Prostate gland (tissue), 2 donors: ENCODE results near the gene SLC22A12. TPM values are rescaled to one million over a fixed set of nuclear protein-coding genes. Genes with fewer than 3 reads are reported as not detected.
A peak's percentile ranks its signal among the peaks of the same experiment; 100 is the strongest.

ENCODE experiments used
- DNase-seq: peaks from one replicate; pipeline ENCODE4 v3.0.0-alpha.2; 2019; ENCODE audit warnings: low spot score
- H3K27ac ChIP-seq, 2 donors: fragments of 200-600 bp; sonication (generic); 2 replicates each; pipeline ENCODE4 v1.5.1; 2017 to 2019
- H3K27me3 ChIP-seq: fragments of 200-600 bp; sonication (generic); replicated peaks from 2 replicates; pipeline ENCODE4 v1.5.1; 2019; ENCODE audit not compliant: insufficient read depth
- H3K36me3 ChIP-seq, 2 donors: fragments of 200-600 bp; sonication (generic); 1 replicate in 1 of 2; 2 replicates in 1 of 2; pipeline versions ENCODE4 v1.5.1 to v1.8.1; 2017 to 2019
- H3K4me1 ChIP-seq: fragments of 200-600 bp; sonication (generic); replicated peaks from 2 replicates; pipeline ENCODE4 v1.5.1; 2019
- H3K4me3 ChIP-seq, 2 donors: fragments of 200-600 bp; sonication (generic); 2 replicates each; pipeline ENCODE4 v1.5.1; 2017 to 2019
- H3K9me3 ChIP-seq: fragments of 200-600 bp; sonication (generic); 2 replicates; pipeline ENCODE4 v1.5.1; 2017
- POLR2A ChIP-seq: fragments of 450-650 bp; IDR thresholded peaks from one replicate; pipeline ENCODE4 v1.6.1; 2016; ENCODE audit warnings: antibody characterized with exemption, mild to moderate bottlenecking
- POLR2AphosphoS5 ChIP-seq: sonication (generic); formaldehyde crosslinking; IDR thresholded peaks from one replicate; pipeline ENCODE4 v1.6.1; 2017; ENCODE audit warnings: antibody characterized with exemption
- WGBS: methylation state at CpG from one replicate; pipeline ENCODE4 v1.1.5; 2018; 5-methylcytosine and 5-hydroxymethylcytosine counted together
- intact Hi-C: fragments of 100-400 bp; cut with DNase I; formaldehyde crosslinking; loops from one replicate; pipeline ENCODE4 v1.14.2; 2022
- total RNA-seq, 2 donors: library from RNA; depleted of rRNA; stranded (reverse); fragments of >200 nt; gene quantifications; one replicate each; pipeline ENCODE4 v1.1.0, GENCODE V29; 2016
- TF ChIP-seq, protein P1 (sequence below), 4 experiments: fragments of 200-600 bp in 2 of 4; fragments of 450-650 bp in 2 of 4; sonication (generic) in 2 of 4; IDR thresholded peaks; 1 replicate in 3 of 4; 2 replicates in 1 of 4; pipeline ENCODE4 v1.5.1; 2016 to 2019; ENCODE audit warnings: antibody characterized with exemption in 4 of 4, mild to moderate bottlenecking in 2 of 4, moderate library complexity in 2 of 4

SLC22A12 gene
- total RNA-seq, 2 donors from 2014 or later, result not detected

DNA sequence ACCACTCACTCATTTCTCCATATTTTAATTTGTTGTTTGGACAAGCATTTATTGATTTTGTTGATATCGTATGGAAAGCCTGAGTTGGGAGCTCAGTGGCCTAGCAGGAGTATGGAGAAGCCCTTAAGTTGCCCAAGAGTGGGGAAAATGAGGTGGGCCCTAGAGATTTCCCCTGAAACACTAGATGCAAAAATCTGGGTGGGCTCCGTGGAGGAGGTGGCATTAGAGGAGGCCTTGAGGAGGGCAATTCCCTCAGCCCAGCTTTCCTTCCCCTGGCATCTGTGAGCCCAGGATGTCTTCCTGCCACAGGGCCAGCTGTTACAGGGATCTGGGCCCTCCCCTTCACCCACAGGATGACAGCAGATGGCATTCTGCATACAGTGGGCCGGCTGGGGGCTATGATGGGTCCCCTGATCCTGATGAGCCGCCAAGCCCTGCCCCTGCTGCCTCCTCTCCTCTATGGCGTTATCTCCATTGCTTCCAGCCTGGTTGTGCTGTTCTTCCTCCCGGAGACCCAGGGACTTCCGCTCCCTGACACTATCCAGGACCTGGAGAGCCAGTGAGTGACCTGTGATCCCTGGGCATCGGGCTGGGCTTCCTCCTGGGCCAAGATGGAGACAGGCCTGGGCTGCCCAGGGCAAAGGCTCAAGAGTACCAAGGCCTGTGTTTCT lies 21.6 kb upstream of the SLC22A12 start:
- intact Hi-C loops, result no loop called here

DNA sequence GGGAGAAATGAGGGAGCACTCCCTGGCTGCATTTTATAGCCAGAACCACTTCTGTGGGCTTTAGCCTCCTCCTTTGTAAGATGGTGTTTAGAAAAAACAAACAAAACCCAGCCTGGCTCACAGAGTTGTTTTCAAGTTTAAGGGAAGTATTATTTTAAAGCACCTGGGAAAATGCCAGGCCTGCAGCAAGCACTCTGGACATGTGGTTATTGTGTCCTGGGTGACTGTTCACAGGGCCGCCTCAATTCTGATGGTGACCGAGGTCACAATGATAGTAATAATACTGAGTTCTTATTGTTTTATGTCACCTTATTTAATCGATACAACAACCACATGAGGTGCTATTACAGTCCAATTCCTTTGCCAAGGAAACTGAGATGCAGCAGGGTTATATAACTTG lies 20.7 kb upstream of the SLC22A12 start:
- no peaks in the 10 kb centered on the region for H3K4me1 ChIP-seq
- no peak for TF ChIP-seq POLR2AphosphoS5
- TF ChIP-seq, protein P1, sequence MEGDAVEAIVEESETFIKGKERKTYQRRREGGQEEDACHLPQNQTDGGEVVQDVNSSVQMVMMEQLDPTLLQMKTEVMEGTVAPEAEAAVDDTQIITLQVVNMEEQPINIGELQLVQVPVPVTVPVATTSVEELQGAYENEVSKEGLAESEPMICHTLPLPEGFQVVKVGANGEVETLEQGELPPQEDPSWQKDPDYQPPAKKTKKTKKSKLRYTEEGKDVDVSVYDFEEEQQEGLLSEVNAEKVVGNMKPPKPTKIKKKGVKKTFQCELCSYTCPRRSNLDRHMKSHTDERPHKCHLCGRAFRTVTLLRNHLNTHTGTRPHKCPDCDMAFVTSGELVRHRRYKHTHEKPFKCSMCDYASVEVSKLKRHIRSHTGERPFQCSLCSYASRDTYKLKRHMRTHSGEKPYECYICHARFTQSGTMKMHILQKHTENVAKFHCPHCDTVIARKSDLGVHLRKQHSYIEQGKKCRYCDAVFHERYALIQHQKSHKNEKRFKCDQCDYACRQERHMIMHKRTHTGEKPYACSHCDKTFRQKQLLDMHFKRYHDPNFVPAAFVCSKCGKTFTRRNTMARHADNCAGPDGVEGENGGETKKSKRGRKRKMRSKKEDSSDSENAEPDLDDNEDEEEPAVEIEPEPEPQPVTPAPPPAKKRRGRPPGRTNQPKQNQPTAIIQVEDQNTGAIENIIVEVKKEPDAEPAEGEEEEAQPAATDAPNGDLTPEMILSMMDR (IDR thresholded peaks at IDR 0.05), result no peak
- TF ChIP-seq POLR2A, result no peak
- H3K36me3 ChIP-seq, result no peaks in the 10 kb centered on the region
- no peak for DNase-seq
- H3K9me3 ChIP-seq, result no peaks in the 10 kb centered on the region
- no peak overlapping the region for H3K27ac ChIP-seq
- 81% methylated on average over 3 of the region's 3 CpGs for WGBS
- H3K4me3 ChIP-seq, result no peak overlapping the region
- no peaks in the 10 kb centered on the region for H3K27me3 ChIP-seq
- intact Hi-C loops, result no loop called here

More for the DNA sequence above, 21.6 kb upstream of the SLC22A12 start:
- H3K36me3 ChIP-seq, result no peaks in the 10 kb centered on the region
- H3K27ac ChIP-seq, result no peak overlapping the region
- no peak for DNase-seq
- H3K4me3 ChIP-seq, result no peak overlapping the region
- WGBS, result 97% methylated on average over 8 of the region's 8 CpGs
- TF ChIP-seq, protein P1 (IDR thresholded peaks at IDR 0.05), result no peak
- TF ChIP-seq POLR2A (no peak), POLR2AphosphoS5 (no peak)
- H3K9me3 ChIP-seq, result no peaks in the 10 kb centered on the region
- H3K4me1 ChIP-seq, result no peaks in the 10 kb centered on the region
- no peaks in the 10 kb centered on the region for H3K27me3 ChIP-seq

DNA sequence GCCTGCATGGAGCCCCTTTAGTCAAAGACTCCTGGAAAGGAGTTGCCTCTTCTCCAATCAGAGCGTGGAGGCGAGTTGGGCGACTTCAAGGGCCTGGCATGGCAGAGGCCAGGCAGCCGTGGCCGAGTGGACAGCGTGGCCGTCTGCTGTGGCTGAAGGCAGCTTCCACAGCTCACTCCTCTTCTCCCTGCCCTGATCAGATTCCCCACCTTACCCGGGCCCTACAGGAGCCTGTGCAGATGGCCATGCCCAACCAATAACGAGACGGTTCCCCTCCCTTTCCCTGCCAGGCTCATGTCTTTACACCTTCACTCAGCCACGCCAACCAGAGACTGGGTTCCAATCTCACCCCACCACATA lies 20.0 kb upstream of the SLC22A12 start:
- no peak for DNase-seq
- H3K4me3 ChIP-seq, result no peak overlapping the region
- no peaks in the 10 kb centered on the region for H3K27me3 ChIP-seq
- intact Hi-C loops, result no loop called here
- WGBS, result 94% methylated on average over 11 of the region's 11 CpGs
- no peaks in the 10 kb centered on the region for H3K9me3 ChIP-seq
- no peaks in the 10 kb centered on the region for H3K36me3 ChIP-seq
- no peak overlapping the region for H3K27ac ChIP-seq
- no peaks in the 10 kb centered on the region for H3K4me1 ChIP-seq
- TF ChIP-seq POLR2A (no peak), POLR2AphosphoS5 (no peak)
- TF ChIP-seq, protein P1 (IDR thresholded peaks at IDR 0.05), result no peak

DNA sequence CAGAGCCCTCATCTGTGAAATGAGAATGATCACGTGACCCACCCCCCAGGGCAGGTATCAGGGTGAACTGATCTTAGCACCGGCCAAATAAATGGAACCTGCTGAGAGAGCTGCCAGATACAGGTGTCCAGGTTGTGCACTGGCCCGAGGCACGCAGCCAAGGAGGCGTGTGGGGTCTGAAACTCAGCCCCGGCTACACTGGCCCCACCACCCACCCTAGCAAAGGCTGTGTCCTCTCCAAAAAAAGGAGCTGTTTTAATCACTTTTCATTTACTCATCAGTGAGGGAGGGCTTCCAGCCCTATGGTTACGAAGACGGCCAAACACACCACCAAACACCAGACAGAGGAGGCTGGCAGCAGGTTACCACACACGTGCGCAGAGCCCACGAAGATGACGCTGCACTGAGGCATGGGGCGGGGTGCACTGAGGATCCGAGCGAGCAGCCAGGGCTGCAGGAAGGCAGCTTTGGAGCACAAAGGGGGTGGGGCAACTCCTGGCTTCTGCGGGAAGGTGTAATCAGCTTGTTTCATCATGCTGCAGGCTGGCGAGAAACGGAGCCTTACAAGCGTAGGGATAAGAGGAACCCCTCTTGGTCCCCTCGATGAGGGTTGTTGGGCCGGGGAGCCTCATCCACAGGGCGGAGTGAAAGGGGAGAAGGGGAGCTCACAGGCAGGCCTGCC lies 19.5 kb upstream of the SLC22A12 start:
- Histone ChIP-seq H3K27ac (no peak overlapping the region), H3K4me3 (no peak overlapping the region), H3K9me3 (no peaks in the 10 kb centered on the region), H3K27me3 (no peaks in the 10 kb centered on the region), H3K4me1 (no peaks in the 10 kb centered on the region), H3K36me3 (no peaks in the 10 kb centered on the region)
- DNase-seq, result peak; percentile 36
- intact Hi-C loops, result no loop called here
- TF ChIP-seq, protein P1 (IDR thresholded peaks at IDR 0.05), result no peak
- no peak for TF ChIP-seq POLR2AphosphoS5
- TF ChIP-seq POLR2A, result no peak
- 42% methylated on average over 22 of the region's 22 CpGs for WGBS

DNA sequence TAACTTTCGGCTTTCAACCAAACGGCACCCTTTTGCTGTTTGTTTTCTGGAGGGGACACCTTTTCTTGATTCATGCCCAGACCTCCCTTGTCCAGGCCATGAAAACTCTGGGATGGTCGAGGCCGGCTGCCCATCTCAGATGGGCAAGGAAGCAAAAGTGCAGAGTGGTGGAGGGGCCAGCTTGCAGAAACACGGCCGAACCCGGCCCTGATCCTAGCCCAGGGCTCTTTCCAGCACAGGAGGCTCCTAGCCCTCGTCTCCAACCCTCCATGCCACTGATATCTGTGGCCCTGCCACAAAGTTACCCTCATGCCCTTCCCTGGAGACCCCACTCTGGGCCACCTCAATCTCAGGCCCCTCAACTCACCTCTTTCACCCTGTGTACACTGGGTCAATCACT lies 18.9 kb upstream of the SLC22A12 start:
- DNase-seq, result no peak
- H3K9me3 ChIP-seq, result no peaks in the 10 kb centered on the region
- H3K27me3 ChIP-seq, result no peaks in the 10 kb centered on the region
- no peak for TF ChIP-seq POLR2AphosphoS5
- 84% methylated on average over 8 of the region's 8 CpGs for WGBS
- no peaks in the 10 kb centered on the region for H3K36me3 ChIP-seq
- H3K4me3 ChIP-seq, result no peak overlapping the region
- no peaks in the 10 kb centered on the region for H3K4me1 ChIP-seq
- no peak overlapping the region for H3K27ac ChIP-seq
- intact Hi-C loops, result no loop called here
